HCT116 (cell line): ENCODE results near the gene ADAT3. TPM values are rescaled to one million over a fixed set of nuclear protein-coding genes. Genes with fewer than 3 reads are reported as not detected.

Experiments
- ATAC-seq: fragments of 200-7000 bp; cut with Tn5 transposase; 2 replicates; pipeline ENCODE4 v1.9.1; 2020; ENCODE audit warnings: mild to moderate bottlenecking, moderate library complexity
- BruUV-seq: library from RNA; stranded (reverse); fragments of 400-500 nt; replicated peaks from 2 replicates; lab custom pipeline; 2021; lab: Mats Ljungman, UMichigan
- CTCF ChIA-PET: fragments of 300-600 bp; sonication (Branson Sonifier 250); formaldehyde crosslinking; loops from one replicate; lab custom pipeline; 2021; ENCODE audit warnings: antibody characterized with exemption; lab: Charles Lee
- POLR2A ChIA-PET: fragments of 300-600, 350-600 bp; sonication (Branson Sonifier 250); formaldehyde crosslinking; loops from one replicate; lab custom pipeline; 2021; ENCODE audit warnings: antibody characterized with exemption; lab: Charles Lee
- RAD21 ChIA-PET, 2 experiments: fragments of 300-600 bp; sonication (Branson Sonifier 250); formaldehyde crosslinking; loops; one replicate each; lab custom pipeline; 2023; ENCODE audit warnings: low total read pairs in 2 of 2; ENCODE audit not compliant: uncharacterized antibody in 2 of 2, unreplicated experiment in 2 of 2, low non-redundant PET in 1 of 2; lab: Charles Lee
- DNase-seq: peaks from one replicate; pipeline ENCODE4 v3.0.0-alpha.2; 2010; ENCODE audit warnings: low read depth, low spot score
- H2AFZ ChIP-seq: fragments of 200-600 bp; shearing (Covaris generic), sonication (generic); 2 replicates; pipeline ENCODE4 v1.6.1; 2017; ENCODE audit warnings: low read depth, mixed run types, mixed read lengths, antibody characterized with exemption, low read length; ENCODE audit not compliant: poor library complexity, severe bottlenecking
- H3K27ac ChIP-seq: 2 replicates; pipeline ENCODE4 v1.5.1; 2012; ENCODE audit warnings: low read depth, low read length
- H3K27me3 ChIP-seq: fragments of 200-600 bp; sonication (generic); 2 replicates; pipeline ENCODE4 v1.6.1; 2016; ENCODE audit warnings: mixed run types, low read length, mixed read lengths; ENCODE audit not compliant: insufficient read depth
- H3K36me3 ChIP-seq, 2 experiments: fragments of 200-500 bp in 1 of 2; fragments of 200-600 bp in 1 of 2; sonication (Bioruptor generic) in 1 of 2; sonication (generic) in 1 of 2; 2 replicates each; pipeline versions ENCODE4 v1.5.1 to v1.6.1; 2014 to 2016; ENCODE audit warnings: low read length in 2 of 2, inconsistent platforms in 1 of 2, mixed read lengths in 1 of 2, mixed run types in 1 of 2; ENCODE audit not compliant: insufficient read depth in 2 of 2, control insufficient read depth in 1 of 2
- H3K4me1 ChIP-seq, 2 experiments: fragments of 200-600 bp in 1 of 2; sonication (generic) in 1 of 2; 2 replicates each; pipeline versions ENCODE4 v1.5.1 to v1.6.1; 2012 to 2017; ENCODE audit warnings: low read length in 2 of 2, inconsistent platforms in 1 of 2, mild to moderate bottlenecking in 1 of 2, mixed read lengths in 1 of 2, mixed run types in 1 of 2, moderate library complexity in 1 of 2; ENCODE audit not compliant: insufficient read depth in 2 of 2, control insufficient read depth in 1 of 2
- H3K4me2 ChIP-seq: fragments of 200-600 bp; sonication (generic); 2 replicates; pipeline ENCODE4 v1.6.1; 2017; ENCODE audit warnings: mixed run types, low read length, mixed read lengths
- H3K4me3 ChIP-seq, 2 experiments: fragments of 200-600 bp in 1 of 2; sonication (generic) in 1 of 2; replicated peaks in 1 of 2; 2 replicates each; pipeline ENCODE4 v1.5.1; 2011 to 2016; ENCODE audit warnings: low read length in 2 of 2, control low read depth in 1 of 2, low read depth in 1 of 2, mild to moderate bottlenecking in 1 of 2, mixed read lengths in 1 of 2, mixed run types in 1 of 2
- H3K79me2 ChIP-seq: fragments of 200-600 bp; sonication (generic); 2 replicates; pipeline ENCODE4 v1.6.1; 2017; ENCODE audit warnings: mild to moderate bottlenecking, mixed run types, low read length, moderate library complexity, mixed read lengths; ENCODE audit not compliant: insufficient read depth
- H3K9ac ChIP-seq: fragments of 200-600 bp; sonication (generic); 2 replicates; pipeline ENCODE4 v1.6.1; 2016; ENCODE audit warnings: low read length, mixed read lengths
- H3K9me2 ChIP-seq: fragments of 200-600 bp; sonication (generic), shearing (Covaris generic); 2 replicates; pipeline ENCODE4 v1.6.1; 2017; ENCODE audit warnings: mixed run types, mild to moderate bottlenecking, moderate library complexity; ENCODE audit not compliant: insufficient read depth
- H3K9me3 ChIP-seq, 2 experiments: fragments of 200-500 bp in 1 of 2; fragments of 200-600 bp in 1 of 2; sonication (Bioruptor generic) in 1 of 2; sonication (generic) in 1 of 2; 2 replicates each; pipeline ENCODE4 v1.6.1; 2014 to 2017; ENCODE audit warnings: low read length in 2 of 2, mixed read lengths in 2 of 2, inconsistent platforms in 1 of 2, low read depth in 1 of 2, mild to moderate bottlenecking in 1 of 2, mixed run types in 1 of 2, moderate library complexity in 1 of 2; ENCODE audit not compliant: control insufficient read depth in 1 of 2, insufficient read depth in 1 of 2
- H4K20me1 ChIP-seq: fragments of 200-600 bp; sonication (generic), shearing (Covaris generic); 2 replicates; pipeline ENCODE4 v1.6.1; 2017; ENCODE audit warnings: mixed run types, mild to moderate bottlenecking, moderate library complexity; ENCODE audit not compliant: insufficient read depth
- ATF3 ChIP-seq: IDR thresholded peaks from 2 replicates; pipeline ENCODE4 v1.6.1; 2012
- CBX3 ChIP-seq: IDR thresholded peaks from 2 replicates; pipeline ENCODE4 v1.6.1; 2012; ENCODE audit warnings: low read depth
- CEBPB ChIP-seq: IDR thresholded peaks from 2 replicates; pipeline ENCODE4 v1.6.1; 2012; ENCODE audit warnings: low read depth
- CTCF ChIP-seq, 3 experiments: fragments of 200-600 bp in 1 of 3; sonication (generic) in 1 of 3; IDR thresholded peaks in 2 of 3; conservative IDR thresholded peaks in 1 of 3; 2 replicates each; pipeline ENCODE4 v1.5.1; 2012 to 2017; ENCODE audit warnings: low read depth in 2 of 3, low read length in 2 of 3, antibody characterized with exemption in 1 of 3, borderline replicate concordance in 1 of 3, control low read depth in 1 of 3, mild to moderate bottlenecking in 1 of 3, mixed read lengths in 1 of 3, mixed run types in 1 of 3, moderate library complexity in 1 of 3; ENCODE audit not compliant: insufficient read depth in 1 of 3
- EGR1 ChIP-seq: IDR thresholded peaks from 2 replicates; pipeline ENCODE4 v1.6.1; 2012; ENCODE audit warnings: low read depth
- EZH2 ChIP-seq: fragments of 200-600 bp; sonication (generic); IDR thresholded peaks from 2 replicates; pipeline ENCODE4 v1.6.1; 2017; ENCODE audit warnings: antibody characterized with exemption, mixed run types
- EZH2phosphoT487 ChIP-seq: fragments of 200-600 bp; IDR thresholded peaks from 2 replicates; pipeline ENCODE4 v1.6.1; 2018; ENCODE audit warnings: antibody characterized with exemption, borderline replicate concordance
- FOSL1 ChIP-seq: IDR thresholded peaks from 2 replicates; pipeline ENCODE4 v1.6.1; 2012; ENCODE audit warnings: low read depth
- JUND ChIP-seq: IDR thresholded peaks from 2 replicates; pipeline ENCODE4 v1.6.1; 2012
- MAX ChIP-seq: IDR thresholded peaks from 2 replicates; pipeline ENCODE4 v1.6.1; 2012
- POLR2A ChIP-seq: IDR thresholded peaks from 2 replicates; pipeline ENCODE4 v1.7.0; 2011; ENCODE audit warnings: borderline replicate concordance; ENCODE audit not compliant: insufficient read depth, insufficient read length; ENCODE audit errors: extremely low read depth
- POLR2AphosphoS5 ChIP-seq: IDR thresholded peaks from 2 replicates; pipeline ENCODE4 v1.6.1; 2011; ENCODE audit warnings: mild to moderate bottlenecking, low read depth, low read length, moderate library complexity
- RAD21 ChIP-seq: IDR thresholded peaks from 2 replicates; pipeline ENCODE4 v1.6.1; 2012; ENCODE audit warnings: low read depth, mild to moderate bottlenecking
- REST ChIP-seq: IDR thresholded peaks from 2 replicates; pipeline ENCODE4 v1.6.1; 2012; ENCODE audit warnings: low read depth
- SRF ChIP-seq: IDR thresholded peaks from 2 replicates; pipeline ENCODE4 v1.6.1; 2012; ENCODE audit warnings: low read depth
- TCF7L2 ChIP-seq: IDR thresholded peaks from 2 replicates; pipeline ENCODE4 v1.7.0; 2011; ENCODE audit warnings: borderline replicate concordance, inconsistent platforms; ENCODE audit not compliant: insufficient read depth, insufficient read length; ENCODE audit errors: extremely low read depth
- YY1 ChIP-seq: IDR thresholded peaks from 2 replicates; pipeline ENCODE4 v1.6.1; 2011; ENCODE audit warnings: low read length, low read depth, moderate library complexity, mild to moderate bottlenecking; ENCODE audit not compliant: insufficient replicate concordance; ENCODE audit errors: extremely low read depth
- ZFX ChIP-seq: fragments of 450-650 bp; IDR thresholded peaks from 2 replicates; pipeline ENCODE4 v1.6.1; 2017
- ZNF274 ChIP-seq: fragments of 200-500 bp; sonication (Bioruptor generic); IDR thresholded peaks from 2 replicates; pipeline ENCODE4 v1.6.1; 2014; ENCODE audit warnings: mild to moderate bottlenecking, low read depth, low read length, inconsistent platforms
- intact Hi-C: fragments of 100-400 bp; cut with micrococcal nuclease; formaldehyde crosslinking; loops from 2 replicates; pipeline ENCODE4 v1.10.0; 2022
- total RNA-seq: library from RNA; stranded (reverse); gene quantifications from one replicate; pipeline ENCODE4 v1.2.1, GENCODE V29; 2021; ENCODE audit not compliant: unreplicated experiment

ADAT3 gene
- total RNA-seq, 1 experiment from 2014 or later = 15.9 TPM

- H3K79me2 ChIP-seq = peaks cover 54% of the 10 kb centered on the region
- H3K4me3 ChIP-seq = no peak overlapping the region
- H3K36me3 ChIP-seq = peaks cover 13 to 14% of the 10 kb centered on the region in 2 experiments; a peak in 3 of 4 replicates
- ChIA-PET RAD21 (no interaction called here), CTCF (no interaction called here), POLR2A (no interaction called here)
- no peaks in the 10 kb centered on the region for H3K27me3 ChIP-seq
- H3K27ac ChIP-seq = no peak overlapping the region
- H3K9me2 ChIP-seq = no peaks in the 10 kb centered on the region
- H3K9ac ChIP-seq = no peak overlapping the region
- no peaks in the 10 kb centered on the region for H4K20me1 ChIP-seq
- DNase-seq (no peak), ATAC-seq (no peak)
- no TSS peak for BruUV-seq
- no peak overlapping the region for H2AFZ ChIP-seq
- intact Hi-C loops = no loop called here
- H3K4me2 ChIP-seq = no peak overlapping the region
- H3K9me3 ChIP-seq = no peaks in the 10 kb centered on the region
- TF ChIP-seq ATF3 = no peak
- no peak for TF ChIP-seq TCF7L2
- TF ChIP-seq RAD21 = no peak
- no peak for TF ChIP-seq JUND
- TF ChIP-seq ZNF274 = no peak
- no peak for TF ChIP-seq REST
- no peak for TF ChIP-seq YY1
- TF ChIP-seq EGR1 = no peak
- TF ChIP-seq POLR2A = no peak
- TF ChIP-seq SRF = no peak
- no peak for TF ChIP-seq FOSL1
- no peak for TF ChIP-seq CTCF (IDR thresholded peaks at IDR 0.05 in 2 of 3, conservative IDR thresholded peaks at IDR 0.05 in 1 of 3; ENCODE audit: borderline replicate concordance in 1 of 3, insufficient read depth in 1 of 3, low read depth in 2 of 3, low read length in 2 of 3)
- TF ChIP-seq EZH2phosphoT487 = no peak
- no peak for TF ChIP-seq ZFX
- TF ChIP-seq EZH2 = no peak
- no peak for TF ChIP-seq CEBPB
- no peak for TF ChIP-seq MAX
- no peak for TF ChIP-seq CBX3
- TF ChIP-seq POLR2AphosphoS5 = no peak
- no peaks in the 10 kb centered on the region for H3K4me1 ChIP-seq
Observed at GRCh38 chr19:1914826-1915341, 9.7 kb downstream of the ADAT3 start.
